Hepatocyte (in vitro differentiated cells): ENCODE measurements around the gene CFAP65. TPM values are rescaled to one million over a fixed set of nuclear protein-coding genes. Genes with fewer than 3 reads are reported as not detected.

ENCODE experiments used
- DNase-seq: peaks from one replicate; pipeline ENCODE4 v3.0.0-alpha.2; 2016; ENCODE audit warnings: low spot score
- H2AFZ ChIP-seq: fragments of 200-600 bp; sonication (generic); 2 replicates; pipeline ENCODE4 v1.6.0; 2016; ENCODE audit warnings: antibody characterized with exemption, mild to moderate bottlenecking
- H3K27ac ChIP-seq: fragments of 200-600 bp; sonication (generic); 2 replicates; pipeline ENCODE4 v1.5.1; 2016; ENCODE audit warnings: mild to moderate bottlenecking
- H3K27me3 ChIP-seq: fragments of 200-600 bp; sonication (generic); 2 replicates; pipeline ENCODE4 v1.6.1; 2016
- H3K36me3 ChIP-seq: fragments of 200-600 bp; sonication (generic); replicated peaks from 2 replicates; pipeline ENCODE4 v1.5.1; 2016; ENCODE audit warnings: low read depth; ENCODE audit not compliant: insufficient read depth
- H3K4me1 ChIP-seq: fragments of 200-600 bp; sonication (generic); 2 replicates; pipeline ENCODE4 v1.5.1; 2016; ENCODE audit warnings: mild to moderate bottlenecking, moderate library complexity; ENCODE audit not compliant: insufficient read depth
- H3K4me2 ChIP-seq: fragments of 200-600 bp; sonication (generic); 2 replicates; pipeline ENCODE4 v1.6.0; 2016
- H3K4me3 ChIP-seq: fragments of 200-600 bp; sonication (generic); 2 replicates; pipeline ENCODE4 v1.5.1; 2016; ENCODE audit warnings: mild to moderate bottlenecking
- H3K79me2 ChIP-seq: fragments of 200-600 bp; sonication (generic); 2 replicates; pipeline ENCODE4 v1.6.0; 2017; ENCODE audit warnings: mild to moderate bottlenecking
- H3K9me2 ChIP-seq: fragments of 200-600 bp; sonication (generic); replicated peaks from 2 replicates; pipeline ENCODE4 v1.6.0; 2017; ENCODE audit warnings: mild to moderate bottlenecking; ENCODE audit not compliant: insufficient read depth
- H3K9me3 ChIP-seq: fragments of 200-600 bp; sonication (generic); 2 replicates; pipeline ENCODE4 v1.5.1; 2016; ENCODE audit warnings: low read depth, mild to moderate bottlenecking
- H4K20me1 ChIP-seq: fragments of 200-600 bp; sonication (generic); 2 replicates; pipeline ENCODE4 v1.6.0; 2016; ENCODE audit warnings: mild to moderate bottlenecking; ENCODE audit not compliant: insufficient read depth, poor library complexity, severe bottlenecking
- EZH2 ChIP-seq: fragments of 200-600 bp; sonication (generic); IDR thresholded peaks from 2 replicates; pipeline ENCODE4 v1.6.1; 2016; ENCODE audit warnings: antibody characterized with exemption, mild to moderate bottlenecking, borderline replicate concordance
- EZH2phosphoT487 ChIP-seq: fragments of 200-600 bp; sonication (generic); IDR thresholded peaks from one replicate; pipeline ENCODE4 v1.6.1; 2018; ENCODE audit warnings: antibody characterized with exemption, mild to moderate bottlenecking, low read depth, moderate library complexity; ENCODE audit not compliant: unreplicated experiment, severe bottlenecking
- WGBS: methylation state at CpG from one replicate; pipeline ENCODE4 v1.1.6; 2016; ENCODE audit warnings: low lambda C conversion rate; ENCODE audit errors: missing lambda C conversion rate; 5-methylcytosine and 5-hydroxymethylcytosine counted together
- polyA plus RNA-seq: library from polyadenylated mRNA; unstranded; fragments of >200 nt; fragmentation: Nextera tagmentation; extraction: Ambion mirVana; gene quantifications from 2 replicates; pipeline ENCODE4 v1.2.1, GENCODE V29; 2016
- total RNA-seq: library from RNA; depleted of rRNA; stranded (reverse); fragments of >200 nt; gene quantifications from 2 replicates; pipeline ENCODE4 v1.2.3, GENCODE V29; 2014
- TF ChIP-seq, protein P1 (sequence below): fragments of 200-600 bp; sonication (generic); IDR thresholded peaks from 2 replicates; pipeline ENCODE4 v1.5.1; 2016; ENCODE audit warnings: antibody characterized with exemption, mild to moderate bottlenecking; ENCODE audit not compliant: poor library complexity

CFAP65 gene
- total and polyA plus RNA-seq, 2 experiments from 2014 or later: 0.03 to 0.05 TPM

DNA sequence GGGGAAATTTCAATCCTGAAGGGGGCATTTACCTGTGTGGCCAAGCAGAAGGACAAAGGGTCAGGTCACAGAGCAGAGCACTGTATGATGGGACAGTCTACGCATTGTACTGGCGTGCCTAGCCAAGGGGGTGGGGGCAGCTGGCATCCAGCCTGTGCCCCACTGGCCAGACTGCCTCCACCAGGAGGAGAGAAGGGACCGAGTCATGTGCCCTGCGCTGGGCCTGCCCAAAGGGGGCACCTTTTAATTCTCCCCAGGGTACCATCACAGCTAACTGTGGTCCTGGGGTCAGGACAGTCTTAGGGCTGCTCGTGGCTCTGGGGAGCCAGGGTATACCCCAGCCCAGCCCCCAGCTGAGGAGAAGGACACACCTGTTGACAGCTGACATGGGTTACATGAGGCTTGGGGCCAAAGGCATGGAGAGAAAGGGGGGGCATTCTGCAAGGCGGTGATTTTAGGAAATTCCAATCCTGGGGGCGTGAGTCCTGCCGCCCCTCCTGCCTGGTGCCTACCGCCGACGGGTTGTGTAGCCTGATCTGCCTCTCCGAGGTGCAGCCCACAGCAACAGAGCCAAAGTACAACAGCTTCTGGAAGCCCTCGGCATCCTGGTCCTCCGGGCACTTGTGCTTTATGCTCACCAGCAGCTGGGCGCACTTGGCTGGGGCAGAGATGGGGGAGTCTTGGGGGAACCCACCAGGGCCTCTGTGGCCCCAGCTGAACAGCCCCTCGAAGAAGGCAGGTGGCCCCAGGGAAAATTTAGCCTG, 11.0 kb downstream of the CFAP65 start:
- Histone ChIP-seq H3K27me3 (peaks cover 14% of the 10 kb centered on the region), H3K79me2 (no peaks in the 10 kb centered on the region), H3K36me3 (no peaks in the 10 kb centered on the region), H3K4me1 (no peaks in the 10 kb centered on the region), H3K9me2 (no peaks in the 10 kb centered on the region), H3K27ac (no peak overlapping the region), H3K4me2 (no peak overlapping the region), H2AFZ (no peak overlapping the region), H4K20me1 (no peaks in the 10 kb centered on the region), H3K4me3 (no peak overlapping the region), H3K9me3 (no peaks in the 10 kb centered on the region)
- TF ChIP-seq EZH2: no peak
- 81% methylated on average over 15 of the region's 16 CpGs for WGBS
- DNase-seq: no peak

DNA sequence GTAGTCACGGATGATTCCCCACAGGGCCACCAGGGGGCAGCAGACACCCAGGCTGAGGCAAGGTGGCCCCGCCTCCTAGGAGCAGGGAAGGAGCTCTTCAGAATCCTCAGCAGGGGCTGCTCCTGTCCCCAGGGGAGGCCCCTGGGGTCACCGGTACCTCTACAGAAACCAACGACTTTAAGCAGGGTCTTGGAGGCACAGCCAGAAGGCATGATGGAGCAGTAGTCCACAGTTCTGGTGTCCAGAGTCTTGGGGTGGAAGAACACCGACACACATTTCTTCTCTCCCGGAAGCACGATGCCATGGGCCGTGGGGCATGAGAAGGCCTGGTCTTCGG, 11.5 kb downstream of the CFAP65 start:
- Histone ChIP-seq H3K4me3 (no peak overlapping the region), H4K20me1 (no peaks in the 10 kb centered on the region), H3K9me3 (no peaks in the 10 kb centered on the region), H2AFZ (no peak overlapping the region), H3K9me2 (no peaks in the 10 kb centered on the region), H3K4me1 (no peaks in the 10 kb centered on the region), H3K79me2 (no peaks in the 10 kb centered on the region), H3K4me2 (no peak overlapping the region), H3K27me3 (peaks cover 14% of the 10 kb centered on the region), H3K27ac (no peak overlapping the region), H3K36me3 (no peaks in the 10 kb centered on the region)
- WGBS: 52% methylated on average over 9 of the region's 9 CpGs
- TF ChIP-seq EZH2phosphoT487: no peak
- TF ChIP-seq, protein P1, sequence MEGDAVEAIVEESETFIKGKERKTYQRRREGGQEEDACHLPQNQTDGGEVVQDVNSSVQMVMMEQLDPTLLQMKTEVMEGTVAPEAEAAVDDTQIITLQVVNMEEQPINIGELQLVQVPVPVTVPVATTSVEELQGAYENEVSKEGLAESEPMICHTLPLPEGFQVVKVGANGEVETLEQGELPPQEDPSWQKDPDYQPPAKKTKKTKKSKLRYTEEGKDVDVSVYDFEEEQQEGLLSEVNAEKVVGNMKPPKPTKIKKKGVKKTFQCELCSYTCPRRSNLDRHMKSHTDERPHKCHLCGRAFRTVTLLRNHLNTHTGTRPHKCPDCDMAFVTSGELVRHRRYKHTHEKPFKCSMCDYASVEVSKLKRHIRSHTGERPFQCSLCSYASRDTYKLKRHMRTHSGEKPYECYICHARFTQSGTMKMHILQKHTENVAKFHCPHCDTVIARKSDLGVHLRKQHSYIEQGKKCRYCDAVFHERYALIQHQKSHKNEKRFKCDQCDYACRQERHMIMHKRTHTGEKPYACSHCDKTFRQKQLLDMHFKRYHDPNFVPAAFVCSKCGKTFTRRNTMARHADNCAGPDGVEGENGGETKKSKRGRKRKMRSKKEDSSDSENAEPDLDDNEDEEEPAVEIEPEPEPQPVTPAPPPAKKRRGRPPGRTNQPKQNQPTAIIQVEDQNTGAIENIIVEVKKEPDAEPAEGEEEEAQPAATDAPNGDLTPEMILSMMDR: peak; percentile 89
- DNase-seq: peak; percentile 90

DNA sequence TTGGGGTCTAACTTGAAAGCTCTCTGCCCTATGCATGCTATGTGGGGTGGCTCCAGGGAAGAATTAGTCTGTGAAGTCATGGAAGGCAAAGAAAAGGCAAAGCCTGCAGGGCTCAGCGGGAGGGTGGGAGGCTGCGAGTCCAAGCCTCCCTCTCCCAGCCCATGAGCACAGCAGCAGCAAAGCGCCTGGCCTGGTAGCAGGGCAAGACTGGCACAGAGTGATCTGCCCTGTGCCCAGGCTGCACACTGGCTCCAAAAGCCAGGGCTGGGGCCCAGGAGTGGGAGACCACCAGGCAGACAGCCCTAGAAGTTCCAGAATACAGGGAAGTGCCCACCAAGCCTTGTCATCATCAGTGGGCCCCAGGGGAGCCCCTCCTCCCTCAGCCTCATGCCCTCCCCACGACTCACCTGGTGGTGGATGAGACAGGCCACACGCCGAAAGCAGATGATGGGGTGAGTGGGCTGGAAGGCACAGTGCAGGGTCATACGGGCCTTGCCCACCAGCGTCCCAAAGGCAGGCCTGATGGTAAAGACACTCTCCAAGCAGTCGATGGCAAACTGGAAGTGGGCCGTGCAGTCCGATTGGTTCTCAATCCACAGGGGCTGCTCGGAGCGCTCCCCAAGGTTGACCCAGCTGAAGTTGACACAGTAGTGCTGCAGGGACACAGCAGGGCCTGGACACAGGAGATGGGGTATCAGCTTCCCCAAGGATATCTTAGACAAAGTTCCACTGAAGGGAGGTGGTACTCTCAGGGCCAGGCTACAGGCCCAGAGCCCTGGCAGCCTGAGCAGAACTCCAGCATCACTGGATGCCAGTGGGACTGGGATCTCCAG, 12.1 kb downstream of the CFAP65 start:
- Histone ChIP-seq H3K27ac (no peak overlapping the region), H3K9me2 (no peaks in the 10 kb centered on the region), H4K20me1 (no peaks in the 10 kb centered on the region), H2AFZ (no peak overlapping the region), H3K4me1 (no peaks in the 10 kb centered on the region), H3K27me3 (peaks cover 14% of the 10 kb centered on the region), H3K79me2 (no peaks in the 10 kb centered on the region), H3K4me2 (no peak overlapping the region), H3K36me3 (no peaks in the 10 kb centered on the region), H3K9me3 (no peaks in the 10 kb centered on the region), H3K4me3 (no peak overlapping the region)
- DNase-seq: no peak
- 80% methylated on average over 12 of the region's 13 CpGs for WGBS
- TF ChIP-seq EZH2phosphoT487 (no peak), EZH2 (no peak)
- TF ChIP-seq, protein P1: no peak

DNA sequence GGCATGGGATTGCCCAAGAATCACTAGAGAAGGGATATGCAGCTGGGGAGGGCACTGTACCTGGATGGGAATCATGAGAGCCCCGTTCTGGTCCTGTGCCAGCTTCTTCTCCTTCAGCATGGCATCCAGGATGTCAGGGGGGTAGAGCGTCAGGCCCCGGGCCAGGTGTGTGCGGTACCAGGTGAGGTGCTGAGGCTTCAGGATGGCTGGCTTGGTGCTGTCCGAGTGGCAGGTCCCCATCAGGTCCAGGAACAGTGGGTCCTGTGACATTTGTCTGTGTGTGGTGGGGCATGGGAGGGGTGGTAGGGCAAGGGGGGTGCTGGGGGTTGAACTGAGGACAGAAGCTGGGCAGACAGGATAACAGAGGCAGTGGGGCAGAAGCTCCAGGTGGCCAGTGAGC, 13.2 kb downstream of the CFAP65 start:
- TF ChIP-seq, protein P1: no peak
- TF ChIP-seq EZH2phosphoT487 (no peak), EZH2 (no peak)
- DNase-seq: no peak

More for the DNA sequence above, 13.2 kb downstream of the CFAP65 start:
- H3K4me1 ChIP-seq: no peaks in the 10 kb centered on the region
- no peak overlapping the region for H3K4me3 ChIP-seq
- H3K4me2 ChIP-seq: no peak overlapping the region
- no peak overlapping the region for H3K27ac ChIP-seq
- no peaks in the 10 kb centered on the region for H3K79me2 ChIP-seq
- no peaks in the 10 kb centered on the region for H3K36me3 ChIP-seq
- no peaks in the 10 kb centered on the region for H4K20me1 ChIP-seq
- WGBS: 81% methylated on average over 5 of the region's 5 CpGs
- H3K9me3 ChIP-seq: no peaks in the 10 kb centered on the region
- no peaks in the 10 kb centered on the region for H3K9me2 ChIP-seq
- H2AFZ ChIP-seq: no peak overlapping the region
- H3K27me3 ChIP-seq: peaks cover 9% of the 10 kb centered on the region
